ENCODE measurements around the gene VCX.
"Not testable (repeated sequence)": the region's sequence is repeated elsewhere in the genome, so short reads cannot be mapped to it uniquely, and the experiment has no call there.

Gene VCX

GRCh38 chrX:7842871-7843270, at the start of gene VCX:
Gene VCX (plus strand): TSS chrX:7843171. CDS start chrX:7843204, 33 bp downstream.
- not testable (repeated sequence) for DNase-seq

GRCh38 chrX:7798327-7798726, 44.6 kb upstream of the VCX start:
- DNase-seq = no peak

- DNase-seq = no peak
These were observed 41.3 kb upstream of the VCX start for GRCh38 chrX:7801711-7802110.

- DNase-seq = no peak
These were observed 27.7 kb upstream of the VCX start for GRCh38 chrX:7815166-7815805.

- no peak for DNase-seq
These were observed 14.4 kb upstream of the VCX start for GRCh38 chrX:7828594-7828993.

- no peak for DNase-seq
These were observed 1.7 kb upstream of the VCX start for GRCh38 chrX:7841084-7841805.

- DNase-seq = no peak
These were observed 9.2 kb downstream of the VCX start for GRCh38 chrX:7852166-7852565.

GRCh38 chrX:7872042-7872441, 29.1 kb downstream of the VCX start:
- DNase-seq = no peak

- no peak for DNase-seq
These were observed 34.0 kb downstream of the VCX start for GRCh38 chrX:7876957-7877356.

GRCh38 chrX:7889135-7889534, 46.2 kb downstream of the VCX start:
- DNase-seq = no peak

- no peak for DNase-seq
These were observed 46.7 kb downstream of the VCX start for GRCh38 chrX:7889680-7890079.

- no peak for DNase-seq
These were observed 49.0 kb downstream of the VCX start for GRCh38 chrX:7891928-7892327.

Measured in COR-L47 (cell line).